ENCODE results near the gene CSNK1G2.

Gene CSNK1G2

DNA sequence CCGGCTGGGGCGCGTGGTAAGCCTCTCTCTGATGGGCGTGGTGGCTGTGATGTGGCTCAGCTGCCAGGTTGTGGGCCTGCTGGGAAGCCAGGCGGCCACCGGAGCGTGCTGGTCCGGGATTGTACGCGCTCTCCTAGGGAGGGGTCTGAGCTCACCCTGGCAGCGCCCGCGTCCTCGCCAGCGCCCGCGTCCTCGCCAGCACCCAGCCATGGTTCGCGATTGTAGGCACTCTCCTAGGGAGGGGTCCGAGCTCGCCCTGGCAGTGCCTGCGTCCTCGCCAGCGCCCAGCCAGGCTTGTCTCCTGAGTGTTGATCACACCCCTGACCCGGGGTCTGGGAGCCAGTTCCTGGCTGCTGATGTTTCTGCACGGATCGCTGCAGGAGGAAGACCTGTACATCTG is 22.0 kb upstream of the CSNK1G2 start:
- DNase-seq (ENCODE audit: low read depth, low spot score): no peak

GRCh38 chr19:1920644-1921043 is 20.3 kb upstream of the CSNK1G2 start:
- DNase-seq (ENCODE audit: low read depth, low spot score): no peak

DNA sequence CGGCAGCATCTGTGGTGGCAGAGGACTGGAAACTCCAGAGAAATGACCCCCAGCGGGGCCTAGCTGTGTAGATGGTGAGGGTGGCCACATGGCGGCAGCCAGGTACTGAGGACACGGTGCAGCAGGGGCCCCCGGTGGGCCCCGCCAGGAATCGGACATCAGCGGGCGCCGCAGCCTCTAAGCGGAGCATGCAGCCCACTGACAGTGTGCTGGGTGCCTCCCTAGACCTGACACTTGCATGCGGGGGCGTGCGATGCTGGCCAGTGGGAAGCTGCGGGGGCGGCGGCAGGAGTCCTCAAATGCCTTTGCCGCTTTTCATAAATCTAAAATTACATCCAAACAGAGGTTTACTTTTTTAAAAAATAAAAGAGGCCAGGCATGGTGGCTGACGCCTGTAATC is 19.6 kb upstream of the CSNK1G2 start:
- no peak for DNase-seq (ENCODE audit: low read depth, low spot score)

DNA sequence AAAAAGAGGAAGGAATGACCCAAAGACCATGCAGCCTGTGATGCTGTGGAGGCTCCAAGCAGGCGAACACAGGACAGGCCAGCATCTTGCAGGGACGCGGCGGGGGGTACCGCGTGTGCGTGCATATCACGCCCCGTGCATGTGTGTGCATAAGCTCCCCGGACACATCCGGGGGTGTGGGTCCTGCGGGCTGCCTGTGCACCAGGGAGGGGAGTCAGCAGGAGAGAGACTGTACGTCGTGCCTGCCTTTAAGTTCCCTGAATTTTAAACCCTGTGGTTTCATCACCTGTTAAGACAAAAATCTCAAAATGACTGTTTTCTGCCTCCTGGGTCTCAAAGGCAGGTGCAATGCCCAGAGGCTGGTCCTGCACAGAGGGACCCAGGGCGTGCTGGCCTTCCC is 19.1 kb upstream of the CSNK1G2 start:
- no peak for DNase-seq (ENCODE audit: low read depth, low spot score)

- no peak for DNase-seq (ENCODE audit: low read depth, low spot score)
Observed at GRCh38 chr19:1922803-1923202, 18.2 kb upstream of the CSNK1G2 start.

DNA sequence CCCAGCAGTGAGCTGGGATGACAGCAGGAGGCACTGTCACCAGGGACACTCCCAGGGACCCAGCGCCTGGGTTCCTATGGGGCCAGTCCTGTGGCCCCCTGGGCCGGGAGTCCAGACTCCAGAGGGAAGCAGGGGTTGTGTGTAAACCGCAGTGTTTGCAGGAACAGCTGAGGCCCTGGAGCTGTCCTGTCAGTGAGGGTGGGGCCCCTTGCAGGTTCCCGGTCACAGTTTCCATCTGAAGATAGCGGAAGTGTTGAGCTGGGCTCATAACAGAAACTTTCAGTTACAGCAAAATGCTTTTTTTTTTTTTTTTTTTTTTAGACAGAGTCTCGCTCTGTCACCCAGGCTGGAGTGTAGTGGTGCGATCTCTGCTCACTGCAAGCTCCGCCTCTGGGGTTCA is 17.7 kb upstream of the CSNK1G2 start:
- no peak for DNase-seq (ENCODE audit: low read depth, low spot score)

DNA sequence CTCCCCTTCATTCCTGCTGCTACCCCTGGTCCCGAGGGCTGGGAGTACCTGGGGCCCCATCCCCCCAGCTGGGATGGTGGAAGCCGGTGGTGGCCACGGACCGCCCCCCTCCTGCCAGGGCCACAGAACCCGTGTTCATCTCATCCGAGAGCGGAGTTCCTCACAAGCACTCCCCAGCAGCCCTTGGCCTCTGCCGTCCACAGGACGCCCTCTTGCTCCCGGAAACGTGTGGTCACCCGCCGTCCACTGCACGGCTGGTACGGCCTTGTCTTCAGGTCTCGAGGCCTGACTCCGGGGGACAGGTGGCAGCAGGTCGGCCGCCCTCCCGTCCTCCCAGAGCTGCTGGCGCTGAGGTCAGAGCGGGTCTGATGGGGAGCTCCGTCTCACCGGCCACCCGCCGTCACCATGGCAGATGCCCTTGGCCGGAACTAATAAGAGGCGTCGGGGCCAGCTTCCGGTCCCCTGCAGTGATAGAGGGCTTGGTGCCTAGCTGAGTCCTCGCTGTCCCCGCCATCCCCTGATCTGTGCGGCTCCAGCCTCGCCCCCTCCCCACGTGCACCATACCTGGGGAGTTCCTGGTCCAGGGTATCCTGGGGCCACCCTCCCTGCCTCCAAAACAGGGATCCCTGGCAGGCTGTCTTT is 16.5 kb upstream of the CSNK1G2 start:
- DNase-seq (ENCODE audit: low read depth, low spot score): no peak

DNA sequence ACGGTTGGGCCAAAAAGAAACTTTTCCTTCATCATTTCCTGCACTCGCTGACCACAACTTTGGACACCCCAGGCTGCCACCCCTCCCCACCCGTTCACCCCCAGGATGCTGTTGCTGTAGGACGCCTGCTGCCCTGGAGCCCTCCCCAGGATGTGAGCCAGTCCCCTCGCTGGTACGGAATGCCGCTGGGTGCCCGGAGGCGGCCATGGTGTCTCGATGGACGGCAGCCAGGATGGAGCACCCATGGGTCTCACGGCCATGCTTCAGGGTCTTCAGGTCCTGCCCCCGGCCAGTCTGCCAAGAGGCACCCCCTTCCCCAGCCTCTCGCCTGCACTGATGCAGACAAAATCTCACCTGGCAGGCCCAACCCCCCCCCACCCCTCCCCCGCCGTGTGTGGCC is 15.4 kb upstream of the CSNK1G2 start:
- no peak for DNase-seq (ENCODE audit: low read depth, low spot score)

GRCh38 chr19:1929021-1929742 is 11.8 kb upstream of the CSNK1G2 start:
- DNase-seq (ENCODE audit: low read depth, low spot score): peak; percentile 50

DNA sequence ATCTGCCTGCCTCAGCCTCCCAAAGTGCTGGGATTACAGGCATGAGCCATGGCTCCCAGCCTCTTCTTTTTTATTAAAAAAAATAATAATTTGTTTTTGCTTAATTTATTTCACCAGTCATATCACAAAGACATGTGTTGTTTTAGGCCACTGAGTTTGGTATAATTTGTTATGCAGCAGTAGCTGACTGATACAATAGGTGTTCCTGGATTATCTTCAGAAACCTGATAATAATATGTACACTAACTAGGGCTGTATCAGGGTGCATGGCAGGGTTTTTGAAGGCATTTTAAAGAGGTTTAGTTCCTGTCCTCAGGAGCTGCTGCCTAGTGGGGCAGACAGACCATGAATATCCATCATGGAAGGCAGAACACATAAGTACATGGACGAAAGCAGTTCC is 9.5 kb upstream of the CSNK1G2 start:
- DNase-seq (ENCODE audit: low read depth, low spot score): no peak

DNA sequence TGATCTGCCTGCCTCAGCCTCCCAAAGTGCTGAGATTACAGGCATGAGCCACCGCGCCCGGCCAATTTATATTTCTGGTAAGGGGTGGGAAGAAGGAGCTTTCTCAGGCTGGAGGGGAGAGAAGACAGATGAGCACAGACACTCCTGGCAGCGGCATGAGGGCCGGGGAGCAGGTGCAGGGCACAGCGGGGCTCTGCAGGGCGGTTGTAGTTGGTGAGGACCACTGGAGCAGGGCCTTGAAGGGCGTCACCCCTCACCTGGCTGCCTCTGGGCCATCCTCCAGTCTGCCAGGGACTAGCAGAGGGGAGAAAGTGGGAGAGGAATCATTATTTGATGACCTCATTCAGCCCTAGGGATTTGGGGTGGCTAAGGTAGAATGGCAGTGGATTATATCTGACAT is 8.6 kb upstream of the CSNK1G2 start:
- DNase-seq (ENCODE audit: low read depth, low spot score): no peak

- no peak for DNase-seq (ENCODE audit: low read depth, low spot score)
Observed at GRCh38 chr19:1933244-1933643, 7.7 kb upstream of the CSNK1G2 start.

DNA sequence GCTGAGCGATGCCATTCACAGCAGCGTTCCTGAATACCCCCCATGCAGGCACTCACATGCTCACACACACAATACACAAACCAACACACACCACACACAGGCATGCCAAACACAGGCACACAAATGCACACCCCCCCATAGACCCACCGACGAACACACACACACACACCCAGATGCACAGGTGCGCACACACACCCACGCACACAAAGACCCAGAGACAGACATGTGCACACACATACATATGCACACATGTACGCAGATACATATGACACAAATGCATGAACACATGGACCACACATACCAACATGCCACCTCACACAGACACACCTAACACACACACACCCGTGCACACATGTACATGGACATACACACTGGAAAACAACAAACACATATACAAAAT is 7.0 kb upstream of the CSNK1G2 start:
- DNase-seq (ENCODE audit: low read depth, low spot score): no peak

DNA sequence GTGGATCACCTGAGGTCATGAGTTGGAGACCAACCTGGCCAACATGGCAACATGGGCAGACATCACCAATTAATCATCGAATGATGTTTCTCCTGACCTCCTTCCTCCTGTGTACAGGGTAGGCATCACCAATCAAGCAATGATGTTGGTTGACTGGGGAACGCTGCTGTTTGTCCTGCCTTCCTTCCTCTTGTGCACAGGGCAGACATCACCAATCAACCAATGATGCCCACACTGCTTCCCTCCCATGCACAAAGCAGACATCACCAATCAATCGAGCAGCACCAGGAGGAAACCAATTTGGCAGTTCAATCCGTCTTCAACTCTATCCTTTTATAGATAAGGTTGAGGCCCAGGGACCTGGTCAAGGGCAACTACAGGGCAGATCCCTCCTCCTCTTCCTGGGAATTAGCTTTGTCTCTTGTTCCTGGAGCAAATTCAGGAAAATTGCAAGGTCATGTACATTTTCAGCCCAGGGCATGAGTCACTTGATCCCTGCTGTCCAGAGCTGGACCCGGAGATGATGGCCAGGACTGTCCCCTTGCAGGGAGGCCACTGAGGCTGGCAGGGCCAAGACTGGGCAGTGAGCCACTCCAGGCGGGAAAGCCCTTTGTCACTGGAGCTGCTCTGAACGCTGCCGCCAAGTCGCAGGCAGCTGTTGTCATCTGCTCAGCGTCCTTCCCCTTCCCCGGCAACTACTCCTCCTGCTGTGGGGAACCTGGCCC is 5.3 kb upstream of the CSNK1G2 start:
- no peak for DNase-seq (ENCODE audit: low read depth, low spot score)

DNA sequence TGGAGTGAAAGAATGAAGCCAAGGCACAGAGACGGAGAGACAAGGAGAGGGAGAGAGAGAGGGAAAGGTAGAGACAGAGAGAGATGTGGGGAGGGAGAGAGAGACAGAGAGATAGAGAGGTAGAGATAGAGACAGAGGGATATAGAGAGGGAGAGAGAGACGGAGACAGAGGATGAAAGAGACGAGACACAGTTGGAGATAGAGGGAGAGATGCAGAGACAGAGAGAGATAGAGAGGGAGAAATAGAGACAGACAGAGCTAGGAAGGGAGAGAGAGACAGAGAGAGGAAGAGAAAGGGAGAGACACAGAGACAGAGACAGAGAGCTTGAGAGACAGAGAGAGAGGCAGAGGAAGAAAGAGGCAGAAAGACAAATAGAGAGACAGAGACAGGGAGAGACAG is 4.5 kb upstream of the CSNK1G2 start:
- no peak for DNase-seq (ENCODE audit: low read depth, low spot score)

DNA sequence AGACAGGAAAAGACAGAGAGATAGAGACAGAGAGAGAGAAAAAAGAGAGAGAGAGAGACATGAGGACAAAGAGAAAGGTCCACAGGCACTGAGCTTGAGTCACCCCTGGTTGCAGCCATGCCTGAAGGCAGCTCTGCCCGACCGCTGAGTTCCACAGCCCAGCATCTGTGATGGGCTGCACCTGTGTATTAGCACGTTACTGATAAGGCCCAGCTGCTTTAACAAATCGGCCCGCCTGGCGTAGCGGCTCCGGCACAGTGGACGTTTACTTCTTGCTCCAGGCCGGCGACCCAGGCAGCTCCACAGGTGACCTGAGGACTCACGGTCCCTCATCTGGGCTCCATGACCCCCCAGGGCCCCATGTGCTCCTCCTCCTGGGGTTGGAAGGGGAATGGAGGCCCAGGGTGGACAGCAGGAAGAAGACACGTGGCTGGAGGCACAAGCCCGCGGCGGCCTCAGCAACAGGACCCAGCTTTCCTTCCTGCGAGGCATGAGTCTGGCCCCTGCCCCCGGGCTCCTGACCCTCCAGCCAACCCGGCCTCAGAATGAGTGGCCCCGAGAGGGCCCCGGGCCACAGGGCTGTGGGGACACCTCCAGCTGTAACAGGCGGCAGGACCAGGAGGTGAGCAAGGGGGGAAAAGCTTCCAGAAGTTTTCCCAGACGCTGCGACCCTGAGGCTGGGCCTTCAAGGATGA is 3.9 kb upstream of the CSNK1G2 start:
- no peak for DNase-seq (ENCODE audit: low read depth, low spot score)

DNA sequence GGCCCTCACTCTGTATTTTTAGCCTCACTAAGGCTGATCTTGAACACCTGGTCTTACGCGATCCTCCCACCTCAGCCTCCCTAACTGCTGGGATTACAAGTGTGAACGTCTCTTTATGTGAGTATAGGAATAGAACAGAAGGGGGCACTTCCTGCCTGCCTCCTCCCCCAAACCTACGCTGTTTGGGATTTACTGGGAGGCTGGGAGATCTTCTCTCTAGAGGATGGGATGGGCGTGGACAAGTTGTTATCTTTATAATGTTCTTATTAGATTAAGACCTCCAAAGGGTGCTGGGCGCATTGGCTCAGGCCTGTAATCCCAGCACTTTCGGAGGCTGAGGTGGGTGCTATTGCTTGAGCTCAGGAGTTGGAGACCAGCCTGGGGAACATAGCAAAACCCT is 2.9 kb upstream of the CSNK1G2 start:
- no peak for DNase-seq (ENCODE audit: low read depth, low spot score)

DNA sequence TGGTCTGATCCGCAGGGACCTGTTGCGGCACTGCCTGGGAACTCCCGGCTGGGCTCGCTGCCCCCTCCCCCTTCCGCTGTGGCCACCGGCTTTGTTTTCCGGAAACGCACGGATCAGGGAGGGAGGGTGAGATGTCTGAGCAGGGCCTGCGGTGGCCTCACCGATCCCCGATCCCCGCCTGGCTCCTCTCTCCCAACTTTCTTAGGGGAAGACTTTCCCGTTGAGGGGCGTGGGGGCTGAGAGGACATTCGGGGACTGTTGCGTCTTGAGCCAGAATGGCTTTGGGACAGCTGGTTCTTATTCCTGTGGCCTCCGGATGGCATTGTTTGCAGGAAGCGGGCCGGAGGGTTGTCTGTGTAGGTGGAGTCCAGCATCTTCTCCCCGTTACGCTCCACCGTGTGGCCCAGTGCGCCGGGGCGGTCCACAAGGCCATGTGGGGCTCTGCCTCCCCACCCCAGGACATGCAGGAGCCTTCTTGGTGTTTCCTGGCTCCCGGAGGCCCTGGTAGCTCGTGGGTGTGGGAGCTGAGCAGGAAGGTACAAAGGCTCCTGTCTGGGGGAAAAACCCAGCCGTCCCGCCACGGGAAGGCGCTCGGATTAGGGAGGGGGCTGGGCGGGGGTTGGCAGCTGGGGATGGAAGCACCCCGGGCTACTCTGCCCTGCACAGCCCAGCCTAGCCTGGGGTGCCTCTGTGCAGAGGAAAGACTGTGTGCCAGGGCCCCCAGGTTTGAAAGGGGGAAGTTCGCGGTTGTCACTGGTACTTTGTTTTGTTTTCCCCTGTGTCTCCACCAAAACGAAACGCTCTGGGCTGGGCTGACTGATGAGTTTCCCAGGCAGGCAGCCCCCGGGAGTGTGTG is 1.3 kb downstream of the CSNK1G2 start:
- peak; percentile 26 for DNase-seq (ENCODE audit: low read depth, low spot score)

DNA sequence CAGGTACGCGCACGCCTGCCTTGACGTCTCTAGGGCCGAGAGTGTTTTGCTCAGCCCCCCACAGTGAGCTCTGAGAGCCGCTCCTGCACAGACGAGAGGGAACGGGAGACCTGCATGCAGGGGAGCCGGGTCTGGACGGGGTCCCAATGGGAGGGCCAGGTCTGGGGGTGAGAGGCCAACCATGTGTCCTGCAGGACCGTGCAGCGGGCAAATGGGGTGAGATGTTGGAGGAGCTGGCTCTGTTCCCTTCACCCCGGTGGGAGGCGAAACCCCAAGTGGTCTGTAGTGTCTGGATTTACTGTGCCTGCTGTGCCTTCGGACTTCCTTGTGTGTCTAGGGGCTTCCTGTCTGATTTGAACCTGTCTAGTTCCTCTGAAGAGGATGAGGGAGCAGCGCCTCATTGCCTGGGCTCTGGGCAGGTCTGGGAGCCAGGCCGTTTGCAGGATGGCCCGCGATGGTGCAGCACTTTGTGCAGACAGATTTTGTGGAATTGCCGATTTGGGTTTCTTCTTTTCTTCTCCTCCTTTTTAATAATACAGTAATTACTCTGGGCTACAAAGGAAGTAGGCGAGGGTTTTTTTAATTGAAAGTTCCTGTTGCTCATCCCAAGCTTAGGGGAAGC is 2.1 kb downstream of the CSNK1G2 start:
- no peak for DNase-seq (ENCODE audit: low read depth, low spot score)

DNA sequence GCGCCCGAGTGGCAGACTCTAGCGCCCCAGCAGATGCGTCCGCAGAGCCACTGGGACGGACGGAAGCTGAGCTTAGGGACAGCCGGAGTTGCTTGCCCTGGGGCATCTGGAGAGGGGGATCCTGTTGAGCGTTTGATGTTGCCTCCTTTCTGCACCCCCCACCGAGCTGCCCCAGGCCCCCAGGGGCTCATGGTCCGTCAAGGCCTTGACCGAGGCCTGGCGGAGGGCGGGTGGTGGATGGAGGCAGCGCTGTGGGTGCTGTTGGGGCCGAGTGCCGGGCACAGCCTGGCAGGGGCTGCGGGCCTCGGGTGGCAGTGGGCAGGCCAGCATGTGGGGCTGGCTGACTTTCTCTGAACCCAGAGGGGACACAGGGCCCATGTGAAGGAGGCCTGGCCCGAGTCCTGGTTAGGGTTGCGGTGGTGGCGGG is 2.7 kb downstream of the CSNK1G2 start:
- DNase-seq (ENCODE audit: low read depth, low spot score): no peak
